AG09309 (cell line): ENCODE results near the gene PRH1.

Source experiments
- DNase-seq: peaks from one replicate; pipeline ENCODE4 v3.0.0-alpha.2; 2010; ENCODE audit warnings: low read depth
- H3K4me3 ChIP-seq: 2 replicates; pipeline ENCODE4 v1.5.1; 2011; ENCODE audit warnings: mild to moderate bottlenecking, low read depth, low read length, moderate library complexity; ENCODE audit not compliant: control insufficient read depth
- CTCF ChIP-seq: IDR thresholded peaks from 2 replicates; pipeline ENCODE4 v1.5.1; 2011; ENCODE audit warnings: mild to moderate bottlenecking, low read depth, low read length, inconsistent platforms; ENCODE audit not compliant: insufficient read depth, control insufficient read depth; ENCODE audit errors: missing control alignments

Gene PRH1

GRCh38 chr12:10851243-10851858 lies 32.7 kb downstream of the PRH1 start:
- H3K4me3 ChIP-seq = no peak overlapping the region
- DNase-seq = no peak
- no peak for TF ChIP-seq CTCF

- no peak for DNase-seq
- no peak for TF ChIP-seq CTCF
- H3K4me3 ChIP-seq = no peak within 1 kb of the TSS
These were observed 34.6 kb downstream of the PRH1 start, which contains the start of gene PRR4 for GRCh38 chr12:10849425-10849878. Gene PRR4 (minus strand): TSS chr12:10849475. CDS start chr12:10849437, 38 bp downstream.

DNA sequence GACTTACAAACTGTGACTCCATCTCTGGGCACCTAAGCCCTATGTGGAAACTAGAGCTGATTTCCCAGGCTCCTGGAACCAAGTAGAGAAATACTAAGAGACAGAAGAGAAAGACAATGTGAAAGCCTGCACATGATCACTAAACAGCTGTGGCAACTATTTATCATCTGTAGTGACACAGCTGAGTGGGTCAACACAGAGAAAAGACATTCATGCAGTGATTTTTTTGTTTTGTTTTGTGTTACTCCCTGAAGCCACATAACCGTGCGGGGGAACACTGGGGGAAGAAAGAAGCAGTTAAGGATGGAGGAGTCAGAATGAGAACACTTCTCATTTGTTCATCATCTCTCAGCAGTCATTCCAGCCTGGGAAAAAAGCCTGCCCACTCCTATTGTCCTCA lies 36.3 kb downstream of the PRH1 start:
- no peak overlapping the region for H3K4me3 ChIP-seq
- TF ChIP-seq CTCF = no peak
- DNase-seq = no peak

- no peak overlapping the region for H3K4me3 ChIP-seq
- no peak for DNase-seq
- no peak for TF ChIP-seq CTCF
These were observed 41.2 kb downstream of the PRH1 start for GRCh38 chr12:10842862-10843261.

DNA sequence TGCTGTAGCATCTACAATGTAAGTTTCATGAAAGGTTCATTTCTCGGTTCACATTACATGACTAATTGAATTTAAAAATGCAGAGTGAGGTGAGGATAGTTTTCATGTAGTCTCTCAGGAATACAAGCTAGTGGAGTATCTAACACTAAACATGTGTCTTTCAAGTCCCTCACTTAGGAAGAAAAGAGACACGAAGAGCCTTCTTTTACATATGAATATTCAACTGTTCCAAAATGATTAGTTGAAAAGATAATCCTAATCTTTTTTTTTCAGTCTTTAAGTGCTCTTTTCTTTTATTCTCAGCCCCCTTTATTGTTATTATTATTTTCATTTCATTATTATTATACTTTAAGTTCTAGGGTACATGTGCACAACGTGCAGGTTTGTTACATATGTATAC lies 45.6 kb downstream of the PRH1 start:
- no peak overlapping the region for H3K4me3 ChIP-seq
- TF ChIP-seq CTCF = no peak
- DNase-seq = no peak
